ENCODE results near the gene DMD. TPM values are rescaled to one million over a fixed set of nuclear protein-coding genes. Genes with fewer than 3 reads are reported as not detected.

The DMD gene
- total and polyA plus RNA-seq, 2 of the 13 experiments (the other 11 are each of a cell fraction or from before 2014, with no cell fraction given): 17.6 to 25.9 TPM

GRCh38 chrX:31600823-31601222 lies 1610.5 kb downstream of the DMD start:
- intact Hi-C loops (cut with micrococcal nuclease; ENCODE audit: unreplicated experiment) (no loop called here), in situ Hi-C loops (cut with HindIII; ENCODE audit: extremely low pct_ligation_motif_present, low pct_unique_long_range_greater_than_20kb) (no loop called here)
- POLR2A ChIA-PET: no interaction called here
- BruUV-seq (replicated peaks): no TSS peak
- ATAC-seq (no peak), FAIRE-seq (no peak), DNase-seq (ENCODE audit: low spot score) (no peak)
- WGBS (ENCODE audit: low lambda C conversion rate): 42% methylated on average over 2 of the region's 3 CpGs
- no peaks in the 10 kb centered on the region for H3K36me3 ChIP-seq (replicated peaks in 1 of 2; ENCODE audit: control insufficient read depth in 1 of 2, insufficient read depth in 2 of 2, low read length in 2 of 2)
- no peaks in the 10 kb centered on the region for H4K20me1 ChIP-seq (ENCODE audit: insufficient read depth, low read length)
- H3K4me2 ChIP-seq (ENCODE audit: low read depth, low read length): no peak overlapping the region
- TF ChIP-seq SP5 (CRISPR knock-in tag; IDR thresholded peaks at IDR 0.05; ENCODE audit: borderline replicate concordance, low read depth): no peak
- TF ChIP-seq ZNF563 (CRISPR knock-in tag; IDR thresholded peaks at IDR 0.05): no peak
- no peak for TF ChIP-seq ISX (CRISPR knock-in tag; conservative IDR thresholded peaks at IDR 0.05)
- TF ChIP-seq YEATS2 (CRISPR knock-in tag; IDR thresholded peaks at IDR 0.05; ENCODE audit: borderline replicate concordance): no peak
- no peak for TF ChIP-seq ZBTB42 (CRISPR knock-in tag; IDR thresholded peaks at IDR 0.05)
- no peak for TF ChIP-seq PBX2 (CRISPR knock-in tag; IDR thresholded peaks at IDR 0.05)
- TF ChIP-seq ATF2 (CRISPR knock-in tag; IDR thresholded peaks at IDR 0.05): no peak
- no peak for TF ChIP-seq ZMYM2 (CRISPR knock-in tag; IDR thresholded peaks at IDR 0.05)
- TF ChIP-seq MEF2D (CRISPR knock-in tag; IDR thresholded peaks at IDR 0.05): no peak
- H3K27ac ChIP-seq (ENCODE audit: extremely low read length, insufficient read depth, low read length): no peak overlapping the region
- no peak overlapping the region for H3K9ac ChIP-seq (ENCODE audit: insufficient read depth, low read depth, low read length)
- CTCF ChIA-PET (ENCODE audit: low intra/inter-chr PET ratio, low total read pairs): no interaction called here
- H3K79me2 ChIP-seq (ENCODE audit: insufficient read depth, low read length): no peaks in the 10 kb centered on the region
- no peaks in the 10 kb centered on the region for H3K27me3 ChIP-seq (ENCODE audit: control insufficient read depth in 1 of 2, insufficient read depth in 2 of 2, low read length in 2 of 2)
- no peak overlapping the region for H2AFZ ChIP-seq (ENCODE audit: low read length)
- H3K9me3 ChIP-seq (ENCODE audit: low read length): no peaks in the 10 kb centered on the region
- no peaks in the 10 kb centered on the region for H3K4me1 ChIP-seq (ENCODE audit: insufficient read depth, low read length)
- no peak overlapping the region for H3K4me3 ChIP-seq (replicated peaks in 1 of 3; ENCODE audit: insufficient read depth in 1 of 3, low read depth in 2 of 3, low read length in 3 of 3)

All from HepG2 (cell line).